GM23338 (cell line): ENCODE measurements around the gene FAM9A. TPM values are rescaled to one million over a fixed set of nuclear protein-coding genes. Genes with fewer than 3 reads are reported as not detected.

Experiments used
- ATAC-seq: fragments of 200-7000 bp; cut with Tn5 transposase; 3 replicates; pipeline ENCODE4 v1.9.1; 2020
- DNase-seq: peaks from one replicate; pipeline ENCODE4 v3.0.0-alpha.2; 2015; ENCODE audit warnings: low spot score
- H2AFZ ChIP-seq: fragments of 200-600 bp; sonication (generic); 2 replicates; pipeline ENCODE4 v1.8.0; 2016; ENCODE audit warnings: antibody characterized with exemption, mild to moderate bottlenecking, moderate library complexity
- H3F3A ChIP-seq: fragments of 200-600 bp; sonication (generic); replicated peaks from 2 replicates; pipeline ENCODE4 v1.8.0; 2017; ENCODE audit warnings: antibody characterized with exemption, mixed run types, low read depth
- H3K27ac ChIP-seq: fragments of 200-600 bp; sonication (generic); 2 replicates; pipeline ENCODE4 v1.6.1; 2016; ENCODE audit warnings: low read depth
- H3K27me3 ChIP-seq: fragments of 200-600 bp; sonication (generic); 2 replicates; pipeline ENCODE4 v1.8.0; 2016; ENCODE audit warnings: mild to moderate bottlenecking, mixed run types, moderate library complexity; ENCODE audit not compliant: insufficient read depth
- H3K36me3 ChIP-seq: fragments of 200-600 bp; sonication (generic); 2 replicates; pipeline ENCODE4 v1.8.0; 2016; ENCODE audit warnings: mild to moderate bottlenecking; ENCODE audit not compliant: insufficient read depth
- H3K4me1 ChIP-seq: fragments of 200-600 bp; sonication (generic); 2 replicates; pipeline ENCODE4 v1.8.0; 2016; ENCODE audit warnings: mild to moderate bottlenecking, moderate library complexity; ENCODE audit not compliant: insufficient read depth
- H3K4me2 ChIP-seq: fragments of 200-600 bp; sonication (generic); 2 replicates; pipeline ENCODE4 v1.7.1; 2017; ENCODE audit warnings: mixed run types
- H3K4me3 ChIP-seq: fragments of 200-600 bp; sonication (generic); 2 replicates; pipeline ENCODE4 v1.6.1; 2016; ENCODE audit warnings: mixed run types
- H3K79me2 ChIP-seq: fragments of 200-600 bp; sonication (generic); replicated peaks from 2 replicates; pipeline ENCODE4 v1.8.0; 2017; ENCODE audit warnings: mild to moderate bottlenecking; ENCODE audit not compliant: insufficient read depth
- H3K9me2 ChIP-seq: fragments of 200-600 bp; sonication (generic); 2 replicates; pipeline ENCODE4 v1.8.0; 2017; ENCODE audit not compliant: insufficient read depth
- H4K20me1 ChIP-seq: fragments of 200-600 bp; sonication (generic); replicated peaks from 2 replicates; pipeline ENCODE4 v1.8.0; 2017; ENCODE audit warnings: mild to moderate bottlenecking; ENCODE audit not compliant: insufficient read depth
- H3K27ac Mint-ChIP-seq: 2 replicates; pipeline ENCODE4 v1.8.0; 2020; ENCODE audit warnings: inconsistent platforms, mild to moderate bottlenecking, moderate library complexity, mixed read lengths
- H3K27me3 Mint-ChIP-seq: 3 replicates; pipeline ENCODE4 v1.8.0; 2022; ENCODE audit warnings: low read depth, mild to moderate bottlenecking, moderate library complexity, mixed read lengths, inconsistent platforms; ENCODE audit not compliant: insufficient read depth, poor library complexity
- H3K36me3 Mint-ChIP-seq: 3 replicates; pipeline ENCODE4 v1.8.0; 2021; ENCODE audit warnings: low read depth, mild to moderate bottlenecking, inconsistent platforms, moderate library complexity, mixed read lengths
- H3K4me1 Mint-ChIP-seq: 3 replicates; pipeline ENCODE4 v1.8.0; 2020; ENCODE audit warnings: mild to moderate bottlenecking, inconsistent platforms, mixed read lengths
- H3K4me3 Mint-ChIP-seq: 3 replicates; pipeline ENCODE4 v1.8.0; 2021; ENCODE audit warnings: moderate library complexity, mild to moderate bottlenecking, inconsistent platforms, mixed read lengths
- H3K9me3 Mint-ChIP-seq: 3 replicates; pipeline ENCODE4 v1.8.0; 2020; ENCODE audit warnings: moderate library complexity, mild to moderate bottlenecking, inconsistent platforms, mixed read lengths
- EZH2phosphoT487 ChIP-seq: fragments of 200-600 bp; sonication (generic); IDR thresholded peaks from one replicate; pipeline ENCODE4 v1.8.1; 2018; ENCODE audit warnings: antibody characterized with exemption; ENCODE audit not compliant: unreplicated experiment
- NANOG ChIP-seq: IDR thresholded peaks from 2 replicates; pipeline ENCODE4 v1.6.1; 2016; ENCODE audit warnings: antibody characterized with exemption, borderline replicate concordance
- POLR2AphosphoS5 ChIP-seq: IDR thresholded peaks from 2 replicates; pipeline ENCODE4 v1.6.1; 2016; ENCODE audit warnings: antibody characterized with exemption, low read depth
- STAT1 ChIP-seq: IDR thresholded peaks from one replicate; pipeline ENCODE4 v1.6.1; 2016; ENCODE audit warnings: antibody characterized with exemption; ENCODE audit not compliant: unreplicated experiment
- ZNF114 ChIP-seq: fragments of 250-450 bp; sonication (Bioruptor Pico); IDR thresholded peaks from 2 replicates; pipeline ENCODE4 v1.5.0; 2020; ENCODE audit warnings: mild to moderate bottlenecking, moderate library complexity
- ZNF331 ChIP-seq: fragments of 250-450 bp; sonication (Bioruptor Pico); IDR thresholded peaks from 2 replicates; pipeline ENCODE4 v1.5.0; 2020; ENCODE audit warnings: low read depth, mild to moderate bottlenecking, moderate library complexity
- polyA plus RNA-seq: library from polyadenylated mRNA; unstranded; fragments of >200 nt; fragmentation: Nextera tagmentation; extraction: Ambion mirVana; gene quantifications from 2 replicates; pipeline ENCODE4 v1.2.1, GENCODE V29; 2016
- total RNA-seq: library from RNA; depleted of rRNA; stranded (reverse); fragments of >200 nt; shearing (Covaris generic); gene quantifications from 2 replicates; pipeline ENCODE4 v1.2.3, GENCODE V29; 2014
- TF ChIP-seq, protein P1 (sequence below): IDR thresholded peaks from one replicate; pipeline ENCODE4 v1.6.1; 2018; ENCODE audit warnings: antibody characterized with exemption; ENCODE audit not compliant: unreplicated experiment
- TF ChIP-seq, protein P2 (sequence below): IDR thresholded peaks from 2 replicates; pipeline ENCODE4 v1.6.1; 2016; ENCODE audit warnings: antibody characterized with exemption
- TF ChIP-seq, protein P3 (sequence below), 2 experiments: fragments of 200-600 bp in 1 of 2; sonication (generic) in 1 of 2; conservative IDR thresholded peaks; 2 replicates each; pipeline versions ENCODE4 v1.5.1 to v1.6.1; 2016 to 2017; ENCODE audit warnings: antibody characterized with exemption in 2 of 2, low read depth in 2 of 2, mild to moderate bottlenecking in 2 of 2, moderate library complexity in 1 of 2
- TF ChIP-seq, protein P4 (sequence below): fragments of 250-450 bp; sonication (Bioruptor Pico); IDR thresholded peaks from 2 replicates; pipeline ENCODE4 v1.5.0; 2020; ENCODE audit warnings: mild to moderate bottlenecking, moderate library complexity

FAM9A gene
- total and polyA plus RNA-seq, 2 experiments from 2014 or later = not detected

DNA sequence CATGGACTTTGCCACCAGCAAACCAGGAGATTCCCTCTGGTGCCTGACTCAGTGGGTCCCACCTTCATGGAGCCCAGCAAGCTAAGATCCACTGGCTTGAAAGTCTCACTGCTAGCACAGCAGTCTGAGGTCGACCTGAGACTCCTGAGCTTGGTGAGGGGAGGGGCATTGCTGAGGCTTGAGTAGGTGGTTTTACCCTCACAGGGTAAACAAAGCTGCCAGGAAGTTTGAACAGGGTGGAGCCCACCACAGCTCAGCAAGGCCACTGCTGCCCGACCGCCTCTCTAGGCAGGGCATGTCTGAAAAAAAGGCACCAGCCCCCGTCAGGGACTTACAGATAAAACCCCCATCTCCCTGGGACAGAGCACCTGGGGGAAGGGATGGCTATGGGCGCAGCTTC, 28.1 kb downstream of the FAM9A start:
- no peaks in the 10 kb centered on the region for H3K36me3 Mint-ChIP-seq
- no peak overlapping the region for H3K27ac ChIP-seq
- H3K4me1 ChIP-seq = no peaks in the 10 kb centered on the region
- H3K79me2 ChIP-seq = no peaks in the 10 kb centered on the region
- H3K27me3 ChIP-seq = no peaks in the 10 kb centered on the region
- H3K9me2 ChIP-seq = no peaks in the 10 kb centered on the region
- no peaks in the 10 kb centered on the region for H4K20me1 ChIP-seq
- DNase-seq (no peak), ATAC-seq (no peak)
- no peak overlapping the region for H3K4me2 ChIP-seq
- H3K4me3 ChIP-seq = no peak overlapping the region
- H3F3A ChIP-seq = no peaks in the 10 kb centered on the region
- TF ChIP-seq STAT1 (no peak), NANOG (no peak), POLR2AphosphoS5 (no peak)
- TF ChIP-seq, protein P1, sequence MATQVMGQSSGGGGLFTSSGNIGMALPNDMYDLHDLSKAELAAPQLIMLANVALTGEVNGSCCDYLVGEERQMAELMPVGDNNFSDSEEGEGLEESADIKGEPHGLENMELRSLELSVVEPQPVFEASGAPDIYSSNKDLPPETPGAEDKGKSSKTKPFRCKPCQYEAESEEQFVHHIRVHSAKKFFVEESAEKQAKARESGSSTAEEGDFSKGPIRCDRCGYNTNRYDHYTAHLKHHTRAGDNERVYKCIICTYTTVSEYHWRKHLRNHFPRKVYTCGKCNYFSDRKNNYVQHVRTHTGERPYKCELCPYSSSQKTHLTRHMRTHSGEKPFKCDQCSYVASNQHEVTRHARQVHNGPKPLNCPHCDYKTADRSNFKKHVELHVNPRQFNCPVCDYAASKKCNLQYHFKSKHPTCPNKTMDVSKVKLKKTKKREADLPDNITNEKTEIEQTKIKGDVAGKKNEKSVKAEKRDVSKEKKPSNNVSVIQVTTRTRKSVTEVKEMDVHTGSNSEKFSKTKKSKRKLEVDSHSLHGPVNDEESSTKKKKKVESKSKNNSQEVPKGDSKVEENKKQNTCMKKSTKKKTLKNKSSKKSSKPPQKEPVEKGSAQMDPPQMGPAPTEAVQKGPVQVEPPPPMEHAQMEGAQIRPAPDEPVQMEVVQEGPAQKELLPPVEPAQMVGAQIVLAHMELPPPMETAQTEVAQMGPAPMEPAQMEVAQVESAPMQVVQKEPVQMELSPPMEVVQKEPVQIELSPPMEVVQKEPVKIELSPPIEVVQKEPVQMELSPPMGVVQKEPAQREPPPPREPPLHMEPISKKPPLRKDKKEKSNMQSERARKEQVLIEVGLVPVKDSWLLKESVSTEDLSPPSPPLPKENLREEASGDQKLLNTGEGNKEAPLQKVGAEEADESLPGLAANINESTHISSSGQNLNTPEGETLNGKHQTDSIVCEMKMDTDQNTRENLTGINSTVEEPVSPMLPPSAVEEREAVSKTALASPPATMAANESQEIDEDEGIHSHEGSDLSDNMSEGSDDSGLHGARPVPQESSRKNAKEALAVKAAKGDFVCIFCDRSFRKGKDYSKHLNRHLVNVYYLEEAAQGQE = no peak
- TF ChIP-seq, protein P2, sequence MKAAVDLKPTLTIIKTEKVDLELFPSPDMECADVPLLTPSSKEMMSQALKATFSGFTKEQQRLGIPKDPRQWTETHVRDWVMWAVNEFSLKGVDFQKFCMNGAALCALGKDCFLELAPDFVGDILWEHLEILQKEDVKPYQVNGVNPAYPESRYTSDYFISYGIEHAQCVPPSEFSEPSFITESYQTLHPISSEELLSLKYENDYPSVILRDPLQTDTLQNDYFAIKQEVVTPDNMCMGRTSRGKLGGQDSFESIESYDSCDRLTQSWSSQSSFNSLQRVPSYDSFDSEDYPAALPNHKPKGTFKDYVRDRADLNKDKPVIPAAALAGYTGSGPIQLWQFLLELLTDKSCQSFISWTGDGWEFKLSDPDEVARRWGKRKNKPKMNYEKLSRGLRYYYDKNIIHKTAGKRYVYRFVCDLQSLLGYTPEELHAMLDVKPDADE = no peak
- TF ChIP-seq, protein P3, sequence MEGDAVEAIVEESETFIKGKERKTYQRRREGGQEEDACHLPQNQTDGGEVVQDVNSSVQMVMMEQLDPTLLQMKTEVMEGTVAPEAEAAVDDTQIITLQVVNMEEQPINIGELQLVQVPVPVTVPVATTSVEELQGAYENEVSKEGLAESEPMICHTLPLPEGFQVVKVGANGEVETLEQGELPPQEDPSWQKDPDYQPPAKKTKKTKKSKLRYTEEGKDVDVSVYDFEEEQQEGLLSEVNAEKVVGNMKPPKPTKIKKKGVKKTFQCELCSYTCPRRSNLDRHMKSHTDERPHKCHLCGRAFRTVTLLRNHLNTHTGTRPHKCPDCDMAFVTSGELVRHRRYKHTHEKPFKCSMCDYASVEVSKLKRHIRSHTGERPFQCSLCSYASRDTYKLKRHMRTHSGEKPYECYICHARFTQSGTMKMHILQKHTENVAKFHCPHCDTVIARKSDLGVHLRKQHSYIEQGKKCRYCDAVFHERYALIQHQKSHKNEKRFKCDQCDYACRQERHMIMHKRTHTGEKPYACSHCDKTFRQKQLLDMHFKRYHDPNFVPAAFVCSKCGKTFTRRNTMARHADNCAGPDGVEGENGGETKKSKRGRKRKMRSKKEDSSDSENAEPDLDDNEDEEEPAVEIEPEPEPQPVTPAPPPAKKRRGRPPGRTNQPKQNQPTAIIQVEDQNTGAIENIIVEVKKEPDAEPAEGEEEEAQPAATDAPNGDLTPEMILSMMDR (conservative IDR thresholded peaks at IDR 0.05; ENCODE audit: low read depth in 2 of 2) = no peak
- H3K9me3 Mint-ChIP-seq = no peaks in the 10 kb centered on the region
- H3K36me3 ChIP-seq = no peaks in the 10 kb centered on the region
- no peaks in the 10 kb centered on the region for H3K27me3 Mint-ChIP-seq
- H2AFZ ChIP-seq = 0 out of 2 replicates have a peak overlapping the region, but pooled peaks have one; percentile 52
- no peak overlapping the region for H3K4me3 Mint-ChIP-seq
- H3K27ac Mint-ChIP-seq = no peak overlapping the region
- H3K4me1 Mint-ChIP-seq = no peaks in the 10 kb centered on the region

DNA sequence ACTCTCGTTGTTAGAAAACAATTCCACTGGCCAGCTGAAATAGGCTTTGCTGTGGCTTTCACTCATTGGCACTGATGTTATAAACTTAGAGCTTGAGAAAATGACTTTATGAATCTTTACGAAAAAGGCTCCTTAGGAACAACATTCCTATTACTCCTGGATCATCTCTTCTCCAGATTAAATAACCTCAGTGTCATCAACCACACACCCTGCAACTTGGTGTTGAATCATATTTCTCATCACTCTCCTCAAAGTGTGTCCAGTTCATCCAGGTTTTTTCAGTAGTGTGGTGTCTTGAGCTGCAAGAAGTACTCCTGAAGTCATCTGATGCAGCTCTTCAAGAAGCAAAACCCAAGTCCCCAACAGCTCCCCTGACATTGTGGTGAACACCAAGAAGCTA, 41.2 kb downstream of the FAM9A start:
- ATAC-seq (no peak), DNase-seq (no peak)
- H4K20me1 ChIP-seq = no peaks in the 10 kb centered on the region
- H3K4me1 ChIP-seq = no peaks in the 10 kb centered on the region
- no peaks in the 10 kb centered on the region for H3K27me3 Mint-ChIP-seq
- no peak overlapping the region for H3K27ac Mint-ChIP-seq
- H2AFZ ChIP-seq = no peak overlapping the region
- no peaks in the 10 kb centered on the region for H3K36me3 Mint-ChIP-seq
- no peaks in the 10 kb centered on the region for H3K27me3 ChIP-seq
- H3K9me3 Mint-ChIP-seq = no peaks in the 10 kb centered on the region; the same call in 2 of the 3 replicates
- no peaks in the 10 kb centered on the region for H3F3A ChIP-seq
- H3K4me2 ChIP-seq = no peak overlapping the region
- H3K4me1 Mint-ChIP-seq = peaks cover 3% of the 10 kb centered on the region; the same call in 2 of the 3 replicates
- H3K4me3 ChIP-seq = no peak overlapping the region
- no peaks in the 10 kb centered on the region for H3K36me3 ChIP-seq
- H3K9me2 ChIP-seq = no peaks in the 10 kb centered on the region
- H3K4me3 Mint-ChIP-seq = no peak overlapping the region
- no peaks in the 10 kb centered on the region for H3K79me2 ChIP-seq
- H3K27ac ChIP-seq = no peak overlapping the region
- TF ChIP-seq, protein P4, sequence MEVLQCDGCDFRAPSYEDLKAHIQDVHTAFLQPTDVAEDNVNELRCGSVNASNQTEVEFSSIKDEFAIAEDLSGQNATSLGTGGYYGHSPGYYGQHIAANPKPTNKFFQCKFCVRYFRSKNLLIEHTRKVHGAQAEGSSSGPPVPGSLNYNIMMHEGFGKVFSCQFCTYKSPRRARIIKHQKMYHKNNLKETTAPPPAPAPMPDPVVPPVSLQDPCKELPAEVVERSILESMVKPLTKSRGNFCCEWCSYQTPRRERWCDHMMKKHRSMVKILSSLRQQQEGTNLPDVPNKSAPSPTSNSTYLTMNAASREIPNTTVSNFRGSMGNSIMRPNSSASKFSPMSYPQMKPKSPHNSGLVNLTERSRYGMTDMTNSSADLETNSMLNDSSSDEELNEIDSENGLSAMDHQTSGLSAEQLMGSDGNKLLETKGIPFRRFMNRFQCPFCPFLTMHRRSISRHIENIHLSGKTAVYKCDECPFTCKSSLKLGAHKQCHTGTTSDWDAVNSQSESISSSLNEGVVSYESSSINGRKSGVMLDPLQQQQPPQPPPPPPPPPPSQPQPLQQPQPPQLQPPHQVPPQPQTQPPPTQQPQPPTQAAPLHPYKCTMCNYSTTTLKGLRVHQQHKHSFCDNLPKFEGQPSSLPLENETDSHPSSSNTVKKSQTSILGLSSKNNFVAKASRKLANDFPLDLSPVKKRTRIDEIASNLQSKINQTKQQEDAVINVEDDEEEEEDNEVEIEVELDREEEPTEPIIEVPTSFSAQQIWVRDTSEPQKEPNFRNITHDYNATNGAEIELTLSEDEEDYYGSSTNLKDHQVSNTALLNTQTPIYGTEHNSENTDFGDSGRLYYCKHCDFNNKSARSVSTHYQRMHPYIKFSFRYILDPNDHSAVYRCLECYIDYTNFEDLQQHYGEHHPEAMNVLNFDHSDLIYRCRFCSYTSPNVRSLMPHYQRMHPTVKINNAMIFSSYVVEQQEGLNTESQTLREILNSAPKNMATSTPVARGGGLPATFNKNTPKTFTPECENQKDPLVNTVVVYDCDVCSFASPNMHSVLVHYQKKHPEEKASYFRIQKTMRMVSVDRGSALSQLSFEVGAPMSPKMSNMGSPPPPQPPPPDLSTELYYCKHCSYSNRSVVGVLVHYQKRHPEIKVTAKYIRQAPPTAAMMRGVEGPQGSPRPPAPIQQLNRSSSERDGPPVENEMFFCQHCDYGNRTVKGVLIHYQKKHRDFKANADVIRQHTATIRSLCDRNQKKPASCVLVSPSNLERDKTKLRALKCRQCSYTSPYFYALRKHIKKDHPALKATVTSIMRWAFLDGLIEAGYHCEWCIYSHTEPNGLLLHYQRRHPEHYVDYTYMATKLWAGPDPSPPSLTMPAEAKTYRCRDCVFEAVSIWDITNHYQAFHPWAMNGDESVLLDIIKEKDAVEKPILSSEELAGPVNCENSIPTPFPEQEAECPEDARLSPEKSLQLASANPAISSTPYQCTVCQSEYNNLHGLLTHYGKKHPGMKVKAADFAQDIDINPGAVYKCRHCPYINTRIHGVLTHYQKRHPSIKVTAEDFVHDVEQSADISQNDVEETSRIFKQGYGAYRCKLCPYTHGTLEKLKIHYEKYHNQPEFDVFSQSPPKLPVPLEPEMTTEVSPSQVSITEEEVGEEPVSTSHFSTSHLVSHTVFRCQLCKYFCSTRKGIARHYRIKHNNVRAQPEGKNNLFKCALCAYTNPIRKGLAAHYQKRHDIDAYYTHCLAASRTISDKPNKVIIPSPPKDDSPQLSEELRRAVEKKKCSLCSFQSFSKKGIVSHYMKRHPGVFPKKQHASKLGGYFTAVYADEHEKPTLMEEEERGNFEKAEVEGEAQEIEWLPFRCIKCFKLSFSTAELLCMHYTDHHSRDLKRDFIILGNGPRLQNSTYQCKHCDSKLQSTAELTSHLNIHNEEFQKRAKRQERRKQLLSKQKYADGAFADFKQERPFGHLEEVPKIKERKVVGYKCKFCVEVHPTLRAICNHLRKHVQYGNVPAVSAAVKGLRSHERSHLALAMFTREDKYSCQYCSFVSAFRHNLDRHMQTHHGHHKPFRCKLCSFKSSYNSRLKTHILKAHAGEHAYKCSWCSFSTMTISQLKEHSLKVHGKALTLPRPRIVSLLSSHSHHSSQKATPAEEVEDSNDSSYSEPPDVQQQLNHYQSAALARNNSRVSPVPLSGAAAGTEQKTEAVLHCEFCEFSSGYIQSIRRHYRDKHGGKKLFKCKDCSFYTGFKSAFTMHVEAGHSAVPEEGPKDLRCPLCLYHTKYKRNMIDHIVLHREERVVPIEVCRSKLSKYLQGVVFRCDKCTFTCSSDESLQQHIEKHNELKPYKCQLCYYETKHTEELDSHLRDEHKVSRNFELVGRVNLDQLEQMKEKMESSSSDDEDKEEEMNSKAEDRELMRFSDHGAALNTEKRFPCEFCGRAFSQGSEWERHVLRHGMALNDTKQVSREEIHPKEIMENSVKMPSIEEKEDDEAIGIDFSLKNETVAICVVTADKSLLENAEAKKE (CRISPR knock-in tag) = no peak
- TF ChIP-seq EZH2phosphoT487 = no peak
- TF ChIP-seq STAT1 = no peak
- no peak for TF ChIP-seq NANOG
- TF ChIP-seq ZNF331 (CRISPR knock-in tag) = no peak
- no peak for TF ChIP-seq ZNF114
